Measurements from ENCODE around the gene MYH6. TPM values are rescaled to one million over a fixed set of nuclear protein-coding genes. Genes with fewer than 3 reads are reported as not detected.

The MYH6 gene
- total RNA-seq, 6 donors from 2014 or later, result not detected

- Histone ChIP-seq H3K4me1 (peaks cover 0 to 5% (median 0%) of the 10 kb centered on the region in 4 donors), H3K36me3 (no peaks in the 10 kb centered on the region), H3K27ac (no peak overlapping the region), H3K9me3 (no peaks in the 10 kb centered on the region), H3K27me3 (no peaks in the 10 kb centered on the region), H3K4me3 (no peak overlapping the region)
- DNase-seq (peak in 1 of 2 donors; percentile 72), ATAC-seq (ENCODE audit: low FRiP score in 2 of 2) (no peak)
- TF ChIP-seq POLR2AphosphoS5 (IDR thresholded peaks at IDR 0.05), result no peak
- TF ChIP-seq POLR2A (IDR thresholded peaks at IDR 0.05), result no peak
- TF ChIP-seq CTCF (IDR thresholded peaks at IDR 0.05), result no peak
- no peak for TF ChIP-seq EP300 (IDR thresholded peaks at IDR 0.05)
- 87% methylated on average over 15 to 18 of the region's 21 CpGs for WGBS, 2 donors
These were observed 32.4 kb downstream of the MYH6 start for GRCh38 chr14:23375527-23376251.

- DNase-seq (no peak), ATAC-seq (ENCODE audit: low FRiP score in 2 of 2) (no peak)
- 50 to 86% methylated on average over 1 to 3 of the region's 3 CpGs for WGBS, 2 donors
- no peak overlapping the region for H3K27ac ChIP-seq
- no peaks in the 10 kb centered on the region for H3K9me3 ChIP-seq
- H3K4me1 ChIP-seq, result no peaks in the 10 kb centered on the region
- H3K36me3 ChIP-seq, result no peaks in the 10 kb centered on the region
- no peaks in the 10 kb centered on the region for H3K27me3 ChIP-seq
- TF ChIP-seq POLR2AphosphoS5 (IDR thresholded peaks at IDR 0.05) (no peak), CTCF (IDR thresholded peaks at IDR 0.05) (no peak), POLR2A (IDR thresholded peaks at IDR 0.05) (no peak)
- H3K4me3 ChIP-seq, result no peak overlapping the region
These were observed 35.0 kb downstream of the MYH6 start for GRCh38 chr14:23373041-23373440.

DNA sequence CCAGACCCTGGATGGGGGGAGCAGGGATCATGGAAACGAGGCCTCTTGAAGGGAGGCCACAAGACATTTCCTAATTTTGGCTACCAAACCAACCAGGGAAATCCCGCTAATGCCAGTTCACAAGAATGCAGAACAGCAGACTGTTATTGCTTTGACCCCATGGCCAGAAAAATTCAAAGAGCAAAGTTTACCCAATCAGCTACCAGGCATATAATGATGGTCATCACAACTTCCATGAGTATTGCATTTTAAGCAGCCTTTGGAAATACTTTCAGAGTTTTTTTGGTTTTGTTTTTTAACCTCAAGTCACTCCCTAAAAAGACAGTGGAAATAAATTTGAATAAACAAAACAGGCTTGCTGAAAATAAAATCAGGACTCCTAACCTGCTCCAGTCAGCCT lies 35.6 kb downstream of the MYH6 start, which contains the start of gene IL25:
Gene IL25 (plus strand): TSS at position 301 of the 400 bp plus-strand sequence.
- Histone ChIP-seq H3K4me1 (no peaks in the 10 kb centered on the region), H3K4me3 (no peak within 1 kb of the TSS), H3K36me3 (no peaks in the 10 kb centered on the region), H3K27ac (no peak within 1 kb of the TSS), H3K27me3 (no peaks in the 10 kb centered on the region), H3K9me3 (no peaks in the 10 kb centered on the region)
- DNase-seq (no peak), ATAC-seq (ENCODE audit: low FRiP score in 2 of 2) (no peak)
- TF ChIP-seq CTCF (IDR thresholded peaks at IDR 0.05) (no peak), EP300 (IDR thresholded peaks at IDR 0.05) (no peak), POLR2AphosphoS5 (IDR thresholded peaks at IDR 0.05) (no peak), POLR2A (IDR thresholded peaks at IDR 0.05) (no peak)
- WGBS, 2 donors, result 66 to 79% methylated on average over 2 of the region's 2 CpGs

- no peak for ATAC-seq (ENCODE audit: low FRiP score in 2 of 2)
- H3K27ac ChIP-seq, result no peak overlapping the region
- H3K4me3 ChIP-seq, result no peak overlapping the region
- H3K9me3 ChIP-seq, result no peaks in the 10 kb centered on the region
- TF ChIP-seq POLR2AphosphoS5 (IDR thresholded peaks at IDR 0.05), result no peak
- no peaks in the 10 kb centered on the region for H3K4me1 ChIP-seq
- WGBS, 2 donors, result 100% methylated on average over 1 of the region's 1 CpG; no CpG with 5 or more reads in 1 of the 2 donors
- H3K27me3 ChIP-seq, result no peaks in the 10 kb centered on the region
- no peaks in the 10 kb centered on the region for H3K36me3 ChIP-seq
- no peak for DNase-seq
These were observed 36.2 kb downstream of the MYH6 start for GRCh38 chr14:23371865-23372264.

DNA sequence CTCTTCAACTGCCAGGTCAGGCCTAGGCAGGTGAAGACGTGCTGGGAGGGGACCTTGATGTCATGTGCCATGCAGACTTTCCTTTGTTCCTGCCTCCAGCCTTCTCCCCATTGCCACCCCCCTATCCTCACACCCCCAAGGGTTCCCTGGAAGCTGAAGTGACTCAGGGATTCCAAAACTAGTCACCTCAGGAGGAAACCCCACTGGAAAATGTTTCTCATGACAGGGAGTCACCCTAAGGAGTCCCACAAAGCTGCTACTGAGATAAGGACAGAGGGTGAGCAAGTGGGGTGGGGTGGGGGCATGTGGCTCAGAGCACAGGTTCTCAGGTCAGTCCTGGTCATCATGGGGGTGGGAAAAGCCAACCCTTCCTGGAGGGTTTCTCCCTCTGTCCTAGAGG lies 37.9 kb downstream of the MYH6 start:
- Histone ChIP-seq H3K27me3 (peaks cover 0 to 9% (median 2%) of the 10 kb centered on the region in 4 donors), H3K4me3 (no peak overlapping the region), H3K36me3 (no peaks in the 10 kb centered on the region), H3K4me1 (peaks cover 0 to 9% (median 4%) of the 10 kb centered on the region in 4 donors), H3K27ac (no peak overlapping the region), H3K9me3 (no peaks in the 10 kb centered on the region)
- TF ChIP-seq EP300 (IDR thresholded peaks at IDR 0.05), result no peak
- TF ChIP-seq CTCF (IDR thresholded peaks at IDR 0.05), result no peak
- no peak for TF ChIP-seq POLR2A (IDR thresholded peaks at IDR 0.05)
- no peak for TF ChIP-seq POLR2AphosphoS5 (IDR thresholded peaks at IDR 0.05)
- WGBS, 2 donors, result 38 to 60% methylated on average over 1 of the region's 1 CpG
- no peak for ATAC-seq (ENCODE audit: low FRiP score in 2 of 2)
- no peak for DNase-seq

Data from upper lobe of left lung (tissue), 6 donors.